ENCODE data around the gene OXCT1.
"Not testable (repeated sequence)": the region's sequence is repeated elsewhere in the genome, so short reads cannot be mapped to it uniquely, and the experiment has no call there.

The OXCT1 gene

DNA sequence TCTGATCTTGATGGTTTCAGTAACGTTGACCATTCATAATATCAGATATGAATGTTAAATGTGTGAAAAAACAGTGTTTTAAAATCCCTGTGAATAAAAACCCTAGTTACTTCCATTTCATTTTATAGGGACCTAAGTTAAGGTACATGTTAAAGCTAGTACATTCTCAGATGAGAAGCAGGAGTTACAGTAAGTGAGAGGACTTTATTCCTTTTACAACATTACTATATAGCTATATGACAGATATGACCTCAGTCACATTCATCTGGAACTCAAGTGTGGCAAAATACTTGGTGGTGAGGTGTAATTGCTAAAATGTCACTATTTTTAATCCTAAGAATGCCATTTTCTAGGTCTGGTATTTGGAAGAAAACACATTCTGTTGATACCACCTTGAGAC, 96.4 kb downstream of the OXCT1 start:
- DNase-seq (ENCODE audit: low read depth in 2 of 2), result no peak

DNA sequence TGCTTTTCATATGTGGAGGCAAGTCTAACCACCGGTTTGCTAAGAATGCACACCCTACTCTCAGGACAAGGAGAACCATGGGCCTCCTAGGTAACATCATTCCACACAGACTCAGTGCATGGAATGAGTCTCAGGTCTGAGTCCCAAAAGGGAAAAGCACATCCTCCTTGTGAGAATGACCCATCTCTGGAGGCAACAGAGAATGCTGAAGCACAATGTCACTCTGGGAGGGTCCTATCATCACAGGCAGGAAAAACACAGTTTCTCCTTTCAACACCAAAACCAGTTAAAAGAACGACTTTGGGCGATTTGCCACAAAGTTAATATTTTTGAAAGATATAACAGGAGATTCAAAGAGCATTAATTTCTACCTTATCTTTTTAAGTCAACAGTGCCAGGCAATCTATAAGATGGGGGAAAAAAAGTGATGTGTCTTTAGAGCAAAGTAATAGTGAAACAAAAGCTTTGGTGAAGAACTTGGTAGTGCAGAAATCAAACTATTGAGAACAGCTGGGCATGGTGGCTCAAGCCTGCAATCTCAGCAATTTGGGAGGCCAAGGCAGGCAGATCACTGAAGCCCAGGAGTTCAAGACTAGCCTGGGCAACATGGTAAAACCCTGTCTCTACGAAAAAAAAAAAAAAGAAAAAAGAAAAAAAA, 97.3 kb downstream of the OXCT1 start:
- no peak for DNase-seq (ENCODE audit: low read depth in 2 of 2)

DNA sequence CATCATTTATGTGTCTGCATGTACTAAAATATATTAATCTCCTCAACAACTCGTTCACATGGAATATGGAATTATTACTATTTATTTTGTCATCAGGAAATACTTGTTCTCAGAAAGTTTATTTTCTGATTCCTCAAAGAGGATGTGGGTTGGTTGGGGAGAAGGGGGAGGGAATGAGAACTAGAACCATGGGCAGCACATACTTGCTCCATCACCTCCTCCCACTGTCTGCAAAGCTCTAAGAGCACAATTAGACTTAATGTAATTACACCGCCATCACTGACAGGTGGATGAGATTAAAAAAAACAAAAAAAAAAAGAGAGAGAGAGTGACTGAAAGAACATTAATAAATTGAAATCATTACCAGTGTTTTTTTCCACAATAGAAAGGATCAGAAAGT, 98.2 kb downstream of the OXCT1 start:
- no peak for DNase-seq (ENCODE audit: low read depth in 2 of 2)

DNA sequence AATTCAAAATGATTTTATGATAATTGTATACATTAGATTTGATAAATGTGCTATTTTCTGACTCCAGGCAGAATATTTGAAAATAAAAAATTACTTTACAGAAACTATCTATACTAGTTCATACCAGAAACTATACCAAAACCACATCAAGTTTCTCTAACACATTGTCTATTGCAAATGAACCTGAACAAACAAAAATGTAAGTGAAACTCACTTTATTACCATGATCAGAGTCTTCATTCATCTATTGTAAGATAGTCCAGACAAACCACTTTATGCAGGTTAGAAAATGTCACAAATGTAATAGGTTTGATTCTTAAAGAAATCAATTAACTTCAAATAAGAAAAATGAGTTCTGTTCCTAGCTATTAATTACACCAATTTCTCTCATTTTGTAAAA, 99.4 kb downstream of the OXCT1 start:
- no peak for DNase-seq (ENCODE audit: low read depth in 2 of 2)

DNA sequence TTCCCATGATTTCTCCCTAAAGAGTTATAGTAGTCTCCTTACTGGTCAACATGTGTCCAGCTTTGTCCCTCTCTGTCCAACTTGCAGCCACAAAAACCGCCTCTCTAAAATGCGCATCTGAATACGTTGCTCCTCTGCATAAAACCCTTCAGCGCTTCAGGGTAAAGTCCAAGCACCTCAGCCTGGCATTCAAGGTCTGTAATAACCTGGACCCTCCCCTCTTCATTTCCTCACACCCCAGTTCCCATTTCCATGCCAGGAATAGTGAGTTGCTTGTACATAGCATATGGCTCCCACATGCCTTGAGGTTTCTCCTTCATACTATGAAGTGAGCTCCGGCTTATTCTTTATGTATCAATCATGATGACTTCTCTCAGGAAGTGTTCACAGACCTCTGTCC, 101.5 kb downstream of the OXCT1 start:
- no peak for DNase-seq (ENCODE audit: low read depth in 2 of 2)

DNA sequence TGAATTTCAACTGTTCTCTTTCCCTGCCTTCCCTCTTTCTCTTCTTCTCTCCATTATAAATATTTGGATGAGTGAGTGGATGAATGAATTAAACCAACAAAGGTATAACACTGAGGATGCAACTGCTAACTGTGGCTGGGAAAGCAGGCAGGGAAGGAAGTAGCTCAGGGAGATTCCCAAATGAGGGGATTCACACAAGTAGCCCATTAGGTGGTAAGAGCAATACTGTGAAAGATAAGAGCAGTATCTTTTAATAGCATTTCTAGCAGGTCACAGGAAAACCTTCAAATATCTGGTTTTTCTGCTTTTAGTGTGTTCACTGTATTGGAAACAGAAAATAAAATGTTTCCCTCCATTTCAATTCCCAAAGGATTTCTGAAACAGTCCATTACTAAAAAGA, 105.6 kb downstream of the OXCT1 start:
- no peak for DNase-seq (ENCODE audit: low read depth in 2 of 2)

DNA sequence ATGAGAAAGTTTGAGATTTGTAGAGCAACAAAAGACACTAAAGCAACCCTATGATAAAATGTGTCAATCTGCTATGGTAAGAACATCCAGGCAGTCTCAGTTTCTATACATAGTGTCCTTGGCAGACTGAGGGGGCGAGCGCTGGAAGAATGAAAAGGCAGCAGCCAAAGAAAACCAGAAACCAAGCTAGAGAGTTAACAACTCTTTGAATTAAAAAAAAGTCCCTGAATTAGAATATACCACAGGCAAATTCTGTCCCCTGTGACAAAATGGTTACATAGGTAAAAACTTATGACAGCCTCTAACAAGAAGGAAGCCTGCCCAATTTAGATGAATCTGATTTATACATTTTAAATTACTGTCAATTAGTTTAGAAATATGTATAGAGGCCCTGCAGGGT, 106.7 kb downstream of the OXCT1 start:
- DNase-seq (ENCODE audit: low read depth in 2 of 2), result no peak

DNA sequence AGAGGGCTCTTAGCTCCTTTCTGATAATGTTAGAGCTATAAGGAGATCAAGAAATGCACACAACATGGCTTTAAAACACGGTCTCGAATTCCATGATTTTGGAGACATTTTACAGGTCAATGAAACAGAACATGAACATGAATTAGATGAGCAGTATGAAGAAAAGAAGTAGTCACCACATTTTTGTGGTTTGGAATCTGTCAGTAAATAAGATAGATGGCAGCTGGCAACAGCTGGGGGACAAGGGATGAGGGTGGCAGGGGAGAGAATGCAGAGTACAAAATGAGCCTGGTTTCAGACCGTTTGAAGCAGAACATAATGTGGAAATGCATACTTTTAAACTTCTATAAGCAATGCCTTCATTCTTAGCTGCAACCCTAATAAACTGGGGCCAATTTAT, 107.1 kb downstream of the OXCT1 start:
- DNase-seq (ENCODE audit: low read depth in 2 of 2), result no peak

DNA sequence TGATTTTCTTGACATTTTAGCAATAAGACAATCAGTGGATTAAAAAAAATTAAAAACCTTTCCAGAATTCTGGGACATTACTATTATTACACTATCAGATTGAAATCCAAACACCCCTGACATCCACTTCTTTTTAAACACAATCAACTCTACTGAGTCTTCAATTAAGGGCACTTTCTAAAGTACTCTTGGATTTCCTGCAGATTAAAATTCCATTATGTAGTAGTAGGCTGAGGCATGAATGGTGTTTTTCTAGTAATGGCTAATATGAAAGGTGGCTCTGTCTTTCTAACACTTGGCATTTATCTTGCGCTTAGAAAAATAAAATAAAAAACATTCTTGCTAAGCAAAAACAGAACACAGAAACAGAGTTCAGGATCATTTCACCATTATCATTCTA, 107.8 kb downstream of the OXCT1 start:
- no peak for DNase-seq (ENCODE audit: low read depth in 2 of 2)

DNA sequence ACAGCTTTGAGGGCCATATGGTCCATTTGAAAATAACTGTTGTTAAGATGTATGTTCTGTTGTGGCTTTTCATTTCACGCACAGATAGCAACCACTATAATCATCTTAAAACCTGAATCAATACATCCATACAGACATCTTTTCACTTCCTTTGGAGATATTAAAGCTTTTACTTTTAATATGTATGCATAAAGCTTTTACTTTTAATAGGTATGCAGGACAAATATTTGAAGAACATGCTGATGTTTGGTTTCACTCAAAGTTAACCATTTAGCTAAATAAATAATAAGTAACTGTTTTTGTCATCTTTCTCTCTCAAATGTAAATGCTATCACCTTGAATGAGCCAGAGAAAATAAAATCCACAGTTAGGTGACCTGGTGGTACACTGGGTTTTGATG, 108.6 kb downstream of the OXCT1 start:
- no peak for DNase-seq (ENCODE audit: low read depth in 2 of 2)

DNA sequence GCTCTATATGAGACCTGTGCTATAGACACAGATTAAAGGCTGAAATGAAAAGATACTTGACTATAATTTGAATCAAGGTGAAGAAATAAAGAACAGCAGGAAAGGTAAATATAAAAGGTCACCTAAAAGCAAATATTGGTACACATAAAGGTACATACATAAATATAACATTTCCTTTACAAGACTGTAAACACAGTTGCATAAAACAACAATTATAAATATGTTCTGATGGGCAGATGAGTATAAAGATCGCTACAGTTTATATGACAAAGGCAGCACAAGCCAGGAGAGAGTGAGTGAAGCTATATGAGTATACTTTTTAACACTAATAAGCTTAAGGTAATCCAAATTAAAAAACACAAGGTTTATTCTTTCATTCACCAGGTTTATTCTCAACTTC, 114.5 kb downstream of the OXCT1 start:
- DNase-seq (ENCODE audit: low read depth in 2 of 2), result no peak

DNA sequence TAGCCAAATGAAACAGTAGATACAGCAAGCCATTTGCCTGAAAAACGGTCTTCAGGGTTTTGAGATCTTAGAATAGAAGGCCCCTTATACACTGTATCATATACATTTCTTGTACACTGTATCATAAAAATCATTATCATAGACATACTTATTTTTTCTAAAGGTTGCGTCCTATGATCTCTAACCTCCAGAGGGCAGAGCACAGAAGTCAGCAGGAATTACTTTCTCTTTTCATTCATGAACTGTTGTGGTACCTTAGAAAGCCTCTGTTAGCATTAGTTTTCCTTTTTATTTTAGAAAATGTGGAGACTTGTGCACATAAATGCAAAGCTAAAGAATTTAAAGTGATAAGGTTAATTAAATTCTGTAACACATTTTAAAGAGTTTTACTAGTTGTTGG, 115.4 kb downstream of the OXCT1 start:
- DNase-seq (ENCODE audit: low read depth in 2 of 2), result no peak

DNA sequence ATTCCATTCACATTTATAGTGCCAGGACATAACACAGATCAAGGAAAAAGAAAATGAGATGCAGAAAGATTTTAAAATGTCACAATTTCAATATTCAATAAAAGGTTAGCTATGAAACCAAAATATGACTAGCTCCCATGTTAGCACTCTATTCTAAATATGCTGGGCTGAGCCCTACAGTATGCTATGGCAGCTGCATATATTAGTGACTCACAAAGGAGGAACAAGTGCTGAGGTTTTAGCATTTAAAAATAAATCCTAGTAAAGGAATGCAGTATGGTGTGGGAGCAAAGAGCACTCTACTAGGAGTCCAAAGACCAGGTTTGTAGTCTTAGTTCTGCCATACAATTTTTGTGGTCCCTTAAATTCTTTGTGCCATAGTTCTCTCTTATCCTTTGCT, 118.4 kb downstream of the OXCT1 start:
- no peak for DNase-seq (ENCODE audit: low read depth in 2 of 2)

DNA sequence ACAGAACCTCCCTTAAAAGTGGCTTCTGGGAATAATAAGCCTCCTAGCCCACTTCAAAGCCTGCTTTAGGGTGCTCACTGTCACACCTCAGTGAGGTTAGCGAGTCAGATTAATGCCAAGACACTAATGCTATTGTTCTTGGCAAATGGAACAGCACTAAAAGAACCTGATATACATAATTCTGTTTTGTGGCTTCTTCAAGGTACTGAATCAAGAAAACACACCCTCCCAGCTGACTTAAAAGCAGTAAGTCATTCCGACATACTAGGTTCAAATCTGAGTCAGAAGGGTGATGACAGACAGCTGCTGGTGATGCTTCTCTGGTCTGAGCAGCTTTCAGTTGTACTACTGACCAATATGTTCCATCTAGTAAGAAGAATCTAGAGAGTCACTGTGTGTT, 121.6 kb downstream of the OXCT1 start:
- DNase-seq (ENCODE audit: low read depth in 2 of 2), result peak in 1 of 2 donors; percentile 6

DNA sequence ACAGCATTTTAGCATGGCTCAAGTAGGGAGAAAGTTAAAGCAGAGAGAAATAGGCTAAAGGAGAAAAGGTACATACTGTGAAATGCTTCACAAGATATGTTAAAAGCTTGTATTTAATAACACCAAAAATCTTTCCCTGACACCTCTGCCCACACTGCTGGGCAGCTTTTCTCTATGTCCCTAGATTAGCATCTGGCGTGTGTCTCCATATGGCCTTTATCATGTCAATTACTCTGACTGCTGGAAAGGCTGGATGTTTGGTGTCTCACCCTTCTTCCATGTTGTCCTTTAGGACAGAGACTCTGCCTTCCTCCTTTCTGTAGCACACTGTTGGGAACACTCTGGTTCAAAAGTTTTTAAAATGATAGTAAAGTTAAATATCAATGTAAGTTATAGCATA, 122.5 kb downstream of the OXCT1 start:
- no peak for DNase-seq (ENCODE audit: low read depth in 2 of 2)

DNA sequence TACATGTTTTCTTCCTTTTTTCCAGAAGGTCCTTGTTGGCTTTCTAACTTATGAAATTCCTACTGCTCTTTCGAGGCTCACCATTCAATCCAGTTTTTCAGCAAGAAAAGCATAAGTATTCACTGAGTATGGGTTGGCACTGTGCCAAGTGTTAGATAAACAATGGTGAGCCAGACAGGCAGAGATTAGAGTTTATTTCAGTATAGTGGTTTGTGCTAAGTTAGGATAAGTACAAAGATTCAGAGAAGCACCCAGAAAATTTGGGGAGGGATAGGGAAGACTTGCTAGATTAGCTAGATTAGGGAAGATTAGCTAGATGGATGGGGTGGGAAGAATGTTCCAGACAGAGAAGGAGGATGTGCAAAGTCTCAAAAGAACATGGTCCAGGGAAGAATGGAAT, 122.9 kb downstream of the OXCT1 start:
- DNase-seq (ENCODE audit: low read depth in 2 of 2), result no peak

DNA sequence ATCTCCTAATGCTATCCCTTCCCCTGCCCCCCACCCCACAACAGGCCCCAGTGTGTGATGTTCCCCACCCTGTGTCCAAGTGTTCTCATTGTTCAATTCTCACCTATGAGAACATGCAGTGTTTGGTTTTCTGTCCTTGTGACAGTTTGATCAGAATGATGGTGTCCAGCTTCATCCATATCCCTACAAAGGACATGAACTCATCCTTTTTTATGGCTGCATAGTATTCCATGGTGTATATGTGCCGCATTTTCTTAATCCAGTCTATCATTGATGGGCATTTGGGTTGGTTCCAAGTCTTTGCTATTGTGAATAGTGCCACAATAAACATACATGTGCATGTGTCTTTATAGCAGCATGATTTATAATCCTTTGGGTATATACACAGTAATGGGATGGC, 127.6 kb downstream of the OXCT1 start:
- not testable (repeated sequence) for DNase-seq (ENCODE audit: low read depth in 2 of 2)

DNA sequence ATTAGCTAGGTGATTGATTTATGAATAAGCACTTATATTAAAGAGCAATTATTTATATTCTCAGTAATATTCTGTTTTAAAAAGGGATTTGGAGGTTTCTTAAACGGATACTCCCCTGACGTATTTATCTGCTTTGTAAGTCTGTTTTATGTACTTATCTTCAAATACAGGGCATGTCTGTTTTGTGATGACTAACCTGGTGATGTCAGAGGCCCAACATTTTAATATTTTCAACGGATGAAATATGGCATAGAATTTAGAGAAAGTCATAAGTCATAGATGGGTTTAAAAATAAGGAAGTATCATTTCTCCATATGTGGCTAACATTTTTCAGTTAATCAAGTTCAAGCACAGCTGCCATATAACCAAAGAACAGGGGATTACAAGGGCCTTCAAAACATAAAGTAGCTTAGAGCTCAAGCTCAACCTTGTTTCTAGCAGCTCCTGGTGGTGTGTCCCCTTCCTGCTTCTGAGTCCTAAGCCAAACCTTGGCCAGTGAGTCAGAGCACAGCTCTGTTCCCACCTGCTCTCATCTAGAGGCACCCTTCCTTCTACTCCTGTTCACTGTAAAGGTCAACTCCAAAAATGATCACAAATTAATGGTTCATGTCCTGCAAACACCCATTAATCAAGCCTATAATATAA, 131.4 kb downstream of the OXCT1 start:
- no peak for DNase-seq (ENCODE audit: low read depth in 2 of 2)

DNA sequence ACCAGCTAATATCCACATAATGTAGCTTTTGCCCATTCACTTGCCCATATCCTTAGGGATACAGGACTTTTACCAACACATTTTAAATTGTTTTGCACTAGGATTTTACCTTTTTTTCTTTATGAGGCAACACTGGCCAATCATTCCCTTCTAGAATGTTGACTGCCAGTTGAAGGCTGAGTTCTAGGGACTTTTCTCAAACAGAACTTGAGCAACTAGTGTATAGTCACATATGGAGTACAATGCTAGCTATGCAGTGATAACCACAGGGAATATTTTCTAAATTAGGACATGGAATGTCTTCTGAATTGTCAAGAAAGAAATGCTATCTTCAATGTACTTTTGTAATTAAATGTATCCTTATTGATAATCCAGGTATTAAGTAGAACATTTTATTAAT, 133.6 kb downstream of the OXCT1 start:
- DNase-seq (ENCODE audit: low read depth in 2 of 2), result no peak

DNA sequence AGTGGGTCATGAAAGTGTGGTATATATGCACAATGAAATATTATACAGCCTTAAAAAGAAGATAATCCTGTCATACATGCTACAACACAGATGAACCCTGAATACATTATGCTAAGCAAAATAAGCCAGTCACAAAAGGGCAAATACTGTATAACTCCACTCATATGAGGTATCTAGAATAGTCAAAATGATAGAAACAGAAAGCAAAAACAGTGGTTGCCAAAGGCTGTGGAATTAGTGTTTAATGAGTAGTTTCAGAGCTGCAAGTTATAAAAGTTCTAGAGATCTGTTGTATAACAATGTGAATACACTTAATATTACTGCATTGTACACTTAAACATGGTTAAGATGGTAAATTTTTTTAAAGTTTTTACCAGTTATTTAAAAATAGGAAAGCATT, 135.0 kb downstream of the OXCT1 start:
- DNase-seq (ENCODE audit: low read depth in 2 of 2), result no peak

DNA sequence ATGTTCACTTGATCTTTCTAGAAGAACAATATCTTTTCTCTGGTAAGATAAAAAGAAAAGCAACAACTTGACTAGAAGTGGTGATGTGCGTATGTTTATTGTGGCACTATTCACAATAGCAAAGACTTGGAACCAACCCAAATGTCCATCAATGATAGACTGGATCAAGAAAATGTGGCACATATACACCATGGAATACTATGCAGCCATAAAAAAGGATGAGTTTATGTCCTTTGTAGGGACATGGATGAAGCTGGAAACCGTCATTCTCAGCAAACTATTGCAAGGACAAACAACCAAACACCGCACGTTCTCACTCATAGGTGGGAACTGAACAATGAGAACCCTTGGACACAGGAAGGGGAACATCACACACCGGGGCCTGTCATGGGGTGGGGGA, 140.8 kb downstream of the OXCT1 start:
- not testable (repeated sequence) for DNase-seq (ENCODE audit: low read depth in 2 of 2)

DNA sequence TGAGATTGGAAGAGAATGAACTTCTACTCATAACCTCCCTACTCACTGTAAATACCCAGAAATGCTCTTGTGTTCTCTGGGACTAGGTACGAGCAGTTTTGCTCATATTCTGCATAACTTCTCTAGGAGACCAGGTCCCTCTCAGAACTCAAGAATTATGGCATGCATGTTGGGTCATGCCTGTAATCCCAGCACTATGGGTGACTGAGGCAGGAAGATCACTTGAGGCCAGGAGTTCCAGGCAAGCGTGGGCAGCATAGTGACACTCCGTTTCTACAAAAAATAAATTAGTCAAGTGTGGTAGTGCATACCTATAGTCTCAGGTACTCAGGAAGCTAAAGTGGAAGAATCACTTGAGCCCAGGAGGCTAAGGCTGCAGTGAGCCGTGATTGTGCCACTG, 141.9 kb downstream of the OXCT1 start:
- no peak for DNase-seq (ENCODE audit: low read depth in 2 of 2)

DNA sequence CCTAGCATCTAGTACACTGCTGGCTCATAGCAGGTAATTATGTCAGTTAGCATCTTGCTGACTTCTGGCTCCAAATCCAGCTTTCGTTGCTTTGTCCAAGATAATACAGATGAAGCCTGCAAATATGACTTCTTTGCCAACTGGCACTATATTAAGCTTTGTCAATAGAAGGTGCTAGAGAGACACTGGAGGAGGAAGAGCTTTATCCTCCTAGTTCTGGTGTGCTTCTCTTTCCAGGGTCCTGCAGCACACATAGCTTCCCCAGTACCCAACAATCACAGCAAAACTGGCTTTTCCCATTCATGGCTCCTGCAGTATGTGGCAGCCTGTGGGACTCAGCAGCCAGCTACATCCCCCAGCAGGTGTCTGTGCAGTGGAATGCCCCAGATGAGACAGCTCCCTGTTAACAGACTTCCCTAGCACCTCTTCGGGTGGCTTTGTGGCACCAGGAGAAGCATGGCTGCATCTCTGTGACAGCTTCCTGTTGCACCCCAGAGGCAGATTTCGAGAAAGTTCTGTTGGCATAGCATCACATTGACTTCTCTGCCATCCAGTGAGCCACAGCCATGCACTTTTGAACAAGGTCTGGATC, 147.8 kb downstream of the OXCT1 start:
- DNase-seq (ENCODE audit: low read depth in 2 of 2), result no peak

DNA sequence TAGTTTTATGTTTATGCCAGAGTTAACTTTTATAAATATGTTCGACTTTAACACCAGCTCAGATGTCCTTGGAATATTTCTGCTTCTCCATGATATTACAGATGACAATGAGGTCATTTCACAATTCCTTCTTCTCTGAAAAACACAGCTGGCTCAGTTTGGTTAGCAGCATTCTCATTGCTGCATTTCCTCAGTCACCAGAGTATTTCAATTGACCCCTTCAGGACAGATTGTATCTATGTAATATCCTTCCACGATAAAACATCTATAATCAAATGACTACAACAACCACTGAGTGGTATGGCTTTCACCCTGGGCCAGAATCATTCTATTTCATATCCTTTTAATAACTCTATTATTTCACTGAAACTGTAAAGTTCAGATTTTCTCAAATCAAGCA, 148.7 kb downstream of the OXCT1 start:
- DNase-seq (ENCODE audit: low read depth in 2 of 2), result no peak

Measured in activated CD4-positive, alpha-beta T cell treated with anti-CD3 and anti-CD28 coated beads for 24 hours (primary cell).